Activated CD8-positive, alpha-beta memory T cell treated with anti-CD3 and anti-CD28 coated beads, Interleukin-2, amount 10 ng/mL, durations not matched to agents 7 days and 5 days (primary cell): Measurements from ENCODE around the gene AP4S1. TPM values are rescaled to one million over a fixed set of nuclear protein-coding genes. Genes with fewer than 3 reads are reported as not detected.
"Not testable (repeated sequence)": the region's sequence is repeated elsewhere in the genome, so short reads cannot be mapped to it uniquely, and the experiment has no call there.

Experiments used
- ATAC-seq: fragments of 150-1000 bp; cut with Tn5 transposase; one replicate; pipeline ENCODE4 v1.10.0; 2021; ENCODE audit warnings: moderate library complexity
- CTCF ChIA-PET: fragments of 350-600 bp; sonication (Branson Sonifier 250); formaldehyde crosslinking; loops from one replicate; lab custom pipeline; 2021; ENCODE audit warnings: antibody characterized with exemption; lab: Charles Lee
- DNase-seq: peaks from one replicate; pipeline ENCODE4 v3.0.0-alpha.2; 2020
- H3K27ac Mint-ChIP-seq: one replicate; pipeline ENCODE4 v1.8.0; 2021; ENCODE audit warnings: mild to moderate bottlenecking, mixed read lengths
- H3K27me3 Mint-ChIP-seq: one replicate; pipeline ENCODE4 v1.8.0; 2021; ENCODE audit warnings: mixed read lengths
- H3K36me3 Mint-ChIP-seq: one replicate; pipeline ENCODE4 v1.8.0; 2021; ENCODE audit warnings: mild to moderate bottlenecking, mixed read lengths
- H3K4me1 Mint-ChIP-seq: one replicate; pipeline ENCODE4 v1.8.0; 2021; ENCODE audit warnings: mixed read lengths
- H3K4me3 Mint-ChIP-seq: one replicate; pipeline ENCODE4 v1.8.0; 2021; ENCODE audit warnings: mild to moderate bottlenecking, moderate library complexity, mixed read lengths
- H3K9me3 Mint-ChIP-seq: one replicate; pipeline ENCODE4 v1.8.0; 2022; ENCODE audit warnings: low read depth, mixed read lengths
- total RNA-seq, 2 experiments: library from RNA; stranded (reverse); gene quantifications; one replicate each; pipeline ENCODE4 v1.2.3, GENCODE V29; 2021

The AP4S1 gene
- total RNA-seq, 2 experiments from 2014 or later: 4.7 to 4.9 TPM

DNA sequence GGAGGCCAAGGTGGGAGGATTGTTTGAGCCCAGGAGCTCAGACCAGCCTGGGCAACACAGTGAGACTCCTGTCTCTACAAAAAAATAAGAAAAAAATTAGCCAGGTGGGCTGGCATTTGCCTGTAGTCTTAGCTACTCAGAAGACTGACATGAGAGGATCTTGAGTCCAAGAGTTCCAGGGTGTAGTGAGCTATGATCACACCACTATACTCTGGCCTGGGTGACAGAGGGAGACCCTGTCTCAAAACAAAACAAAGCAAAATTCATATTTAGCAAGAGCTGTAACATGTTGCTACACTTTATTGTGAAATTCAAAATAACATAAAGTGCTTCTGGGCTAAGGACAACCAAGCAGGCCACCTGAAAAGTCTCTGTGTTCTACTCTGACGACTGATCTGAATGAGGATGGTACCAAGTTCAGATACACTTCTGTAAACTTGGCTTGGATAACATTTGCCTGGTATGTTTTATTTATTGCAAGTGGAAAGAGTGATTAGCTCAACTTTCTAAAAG is 12.3 kb downstream of the AP4S1 start:
- CTCF ChIA-PET: no interaction called here
- Mint-ChIP-seq H3K36me3 (no peaks in the 10 kb centered on the region), H3K9me3 (no peaks in the 10 kb centered on the region), H3K27me3 (no peaks in the 10 kb centered on the region), H3K27ac (no peak overlapping the region), H3K4me3 (no peak overlapping the region), H3K4me1 (peaks cover 1% of the 10 kb centered on the region)
- no peak for DNase-seq
- ATAC-seq: no peak

DNA sequence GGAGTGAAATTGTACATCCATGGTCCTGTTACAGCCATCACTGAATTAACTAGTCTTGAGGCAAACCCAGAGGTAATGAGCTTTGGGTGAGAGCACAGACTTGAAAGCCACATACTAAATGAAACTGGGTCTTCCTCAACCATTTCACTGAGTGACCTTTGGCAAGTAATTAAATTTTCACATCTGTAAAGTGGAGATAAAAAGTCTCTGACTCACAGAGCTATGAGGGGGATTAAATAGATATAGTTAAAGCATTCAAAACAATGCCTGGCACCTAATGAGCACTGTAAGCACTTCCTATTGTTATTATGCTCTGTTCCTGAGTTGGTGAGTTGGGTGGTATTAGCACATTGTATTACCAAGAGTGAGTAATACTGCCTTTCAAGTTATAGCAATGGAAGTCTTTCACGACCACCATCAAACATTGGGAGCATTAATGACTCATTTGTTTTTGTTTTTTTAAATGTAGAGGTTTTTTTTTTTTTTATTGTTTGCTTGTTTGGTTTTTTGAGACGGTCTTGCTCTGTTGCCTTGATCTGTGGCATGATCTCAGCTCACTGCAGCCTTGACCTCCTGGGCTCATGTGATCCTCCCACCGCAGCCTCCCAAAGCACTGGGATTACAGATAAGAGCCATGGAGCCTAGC is 13.2 kb downstream of the AP4S1 start:
- H3K9me3 Mint-ChIP-seq: no peaks in the 10 kb centered on the region
- ATAC-seq (no peak), DNase-seq (no peak)
- no peak overlapping the region for H3K4me3 Mint-ChIP-seq
- no peak overlapping the region for H3K27ac Mint-ChIP-seq
- no peaks in the 10 kb centered on the region for H3K27me3 Mint-ChIP-seq
- no peaks in the 10 kb centered on the region for H3K36me3 Mint-ChIP-seq
- CTCF ChIA-PET: no interaction called here
- H3K4me1 Mint-ChIP-seq: no peaks in the 10 kb centered on the region

GRCh38 chr14:31042300-31042699 is 16.9 kb downstream of the AP4S1 start:
- Mint-ChIP-seq H3K27me3 (no peaks in the 10 kb centered on the region), H3K4me3 (no peak overlapping the region), H3K9me3 (no peaks in the 10 kb centered on the region), H3K4me1 (peaks cover 4% of the 10 kb centered on the region), H3K27ac (no peak overlapping the region), H3K36me3 (no peaks in the 10 kb centered on the region)
- no peak for ATAC-seq
- CTCF ChIA-PET: no interaction called here
- DNase-seq: no peak

- CTCF ChIA-PET, ATAC-seq: not testable (repeated sequence)
These were observed 17.4 kb downstream of the AP4S1 start for GRCh38 chr14:31042893-31043292.

GRCh38 chr14:31043379-31043778 is 17.9 kb downstream of the AP4S1 start:
- H3K27ac Mint-ChIP-seq: no peak overlapping the region

More at GRCh38 chr14:31042893-31043292, 17.4 kb downstream of the AP4S1 start:
- H3K27me3 Mint-ChIP-seq, DNase-seq, H3K9me3 Mint-ChIP-seq, H3K36me3 Mint-ChIP-seq, H3K4me3 Mint-ChIP-seq, H3K4me1 Mint-ChIP-seq, H3K27ac Mint-ChIP-seq: not testable (repeated sequence)

DNA sequence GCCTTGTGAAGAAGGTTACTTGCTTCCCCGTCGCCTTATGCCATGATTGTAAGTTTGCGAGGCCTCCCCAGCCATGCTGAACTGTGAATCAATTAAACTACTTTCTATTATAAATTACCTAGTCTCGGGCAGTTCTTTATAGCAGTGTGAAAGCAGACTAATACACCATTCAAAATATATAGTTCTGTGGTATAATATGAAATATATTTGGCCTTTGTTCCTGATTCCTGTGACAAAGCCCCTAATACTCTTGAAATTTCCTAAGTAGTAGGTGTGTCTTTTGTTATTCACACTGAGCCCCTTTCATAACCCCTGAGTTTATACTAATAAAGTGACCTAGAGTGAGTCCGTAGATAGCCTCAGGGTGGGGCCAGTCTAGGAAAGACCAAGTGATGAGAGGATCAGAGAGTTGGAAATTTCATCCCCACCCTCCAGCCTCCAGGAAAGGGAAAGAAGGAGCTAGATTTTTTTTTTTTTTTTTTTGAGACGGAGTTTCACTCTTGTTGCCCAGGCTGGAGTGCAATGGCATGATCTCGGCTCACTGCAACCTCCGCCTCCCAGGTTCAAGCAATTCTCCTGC is 20.1 kb downstream of the AP4S1 start:
- CTCF ChIA-PET: no interaction called here
- peaks cover 1% of the 10 kb centered on the region for H3K36me3 Mint-ChIP-seq
- no peak for DNase-seq
- H3K27me3 Mint-ChIP-seq: no peaks in the 10 kb centered on the region
- ATAC-seq: no peak
- peaks cover 4% of the 10 kb centered on the region for H3K4me1 Mint-ChIP-seq
- H3K9me3 Mint-ChIP-seq: no peaks in the 10 kb centered on the region
- no peak overlapping the region for H3K27ac Mint-ChIP-seq
- no peak overlapping the region for H3K4me3 Mint-ChIP-seq

More at GRCh38 chr14:31043379-31043778, 17.9 kb downstream of the AP4S1 start:
- DNase-seq (no peak), ATAC-seq (no peak)
- Mint-ChIP-seq H3K4me1 (peaks cover 4% of the 10 kb centered on the region), H3K27me3 (no peaks in the 10 kb centered on the region), H3K9me3 (no peaks in the 10 kb centered on the region), H3K4me3 (no peak overlapping the region), H3K36me3 (no peaks in the 10 kb centered on the region)
- CTCF ChIA-PET: no interaction called here

DNA sequence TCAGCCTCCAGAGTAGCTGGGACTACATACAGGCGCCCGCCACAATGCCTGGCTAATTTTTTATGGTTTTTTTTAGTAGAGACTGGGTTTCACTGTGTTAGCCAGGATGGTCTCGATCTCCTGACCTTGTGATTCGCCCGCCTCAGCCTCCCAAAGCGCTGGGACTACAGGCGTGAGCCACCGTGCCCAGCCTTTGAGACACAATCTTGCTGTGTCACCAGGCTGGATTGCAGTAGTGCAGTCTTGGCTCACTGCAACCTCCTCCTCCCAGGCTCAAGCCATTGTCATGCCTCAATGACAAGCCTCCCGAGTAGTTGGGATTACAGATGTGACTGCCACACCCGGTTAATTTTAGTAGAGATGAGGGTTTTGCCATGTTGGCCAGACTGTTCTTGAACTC is 22.1 kb downstream of the AP4S1 start:
- ATAC-seq: no peak
- Mint-ChIP-seq H3K9me3 (no peaks in the 10 kb centered on the region), H3K4me1 (peaks cover 4% of the 10 kb centered on the region), H3K27ac (no peak overlapping the region), H3K4me3 (no peak overlapping the region), H3K36me3 (peaks cover 1% of the 10 kb centered on the region), H3K27me3 (no peaks in the 10 kb centered on the region)
- DNase-seq: no peak
- CTCF ChIA-PET: interaction anchor here (0.7 kb wide), 1 partner anchor 59 kb away, joined by 3 read pairs; no protein-coding TSS in a partner anchor

GRCh38 chr14:31051023-31051422 is 25.6 kb downstream of the AP4S1 start:
- Mint-ChIP-seq H3K4me1 (peaks cover 4% of the 10 kb centered on the region), H3K36me3 (peaks cover 3% of the 10 kb centered on the region), H3K4me3 (no peak overlapping the region), H3K27ac (no peak overlapping the region), H3K27me3 (no peaks in the 10 kb centered on the region), H3K9me3 (no peaks in the 10 kb centered on the region)
- ATAC-seq (no peak), DNase-seq (no peak)
- CTCF ChIA-PET: no interaction called here

DNA sequence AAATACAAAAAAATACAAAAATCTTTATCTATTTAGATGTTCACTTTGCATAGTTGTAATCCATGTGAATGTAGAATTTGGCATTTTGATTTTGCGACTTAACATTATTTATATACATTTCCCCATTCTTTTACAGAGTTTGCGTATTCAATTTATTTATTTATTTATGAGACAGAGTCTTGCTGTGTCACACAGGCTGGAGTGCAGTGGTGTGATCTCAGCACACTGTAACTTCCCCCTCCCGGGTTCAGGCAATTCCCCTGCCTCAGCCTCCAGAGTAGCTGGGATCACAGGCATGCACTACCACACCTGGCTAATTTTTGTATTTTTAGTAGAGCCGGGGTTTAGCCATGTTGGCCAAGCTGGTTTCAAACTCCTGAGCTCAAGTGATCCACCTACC is 26.1 kb downstream of the AP4S1 start:
- Mint-ChIP-seq H3K4me1 (peaks cover 4% of the 10 kb centered on the region), H3K36me3 (peaks cover 3% of the 10 kb centered on the region), H3K4me3 (no peak overlapping the region), H3K27me3 (no peaks in the 10 kb centered on the region), H3K9me3 (no peaks in the 10 kb centered on the region), H3K27ac (no peak overlapping the region)
- DNase-seq (no peak), ATAC-seq (no peak)
- CTCF ChIA-PET: no interaction called here

DNA sequence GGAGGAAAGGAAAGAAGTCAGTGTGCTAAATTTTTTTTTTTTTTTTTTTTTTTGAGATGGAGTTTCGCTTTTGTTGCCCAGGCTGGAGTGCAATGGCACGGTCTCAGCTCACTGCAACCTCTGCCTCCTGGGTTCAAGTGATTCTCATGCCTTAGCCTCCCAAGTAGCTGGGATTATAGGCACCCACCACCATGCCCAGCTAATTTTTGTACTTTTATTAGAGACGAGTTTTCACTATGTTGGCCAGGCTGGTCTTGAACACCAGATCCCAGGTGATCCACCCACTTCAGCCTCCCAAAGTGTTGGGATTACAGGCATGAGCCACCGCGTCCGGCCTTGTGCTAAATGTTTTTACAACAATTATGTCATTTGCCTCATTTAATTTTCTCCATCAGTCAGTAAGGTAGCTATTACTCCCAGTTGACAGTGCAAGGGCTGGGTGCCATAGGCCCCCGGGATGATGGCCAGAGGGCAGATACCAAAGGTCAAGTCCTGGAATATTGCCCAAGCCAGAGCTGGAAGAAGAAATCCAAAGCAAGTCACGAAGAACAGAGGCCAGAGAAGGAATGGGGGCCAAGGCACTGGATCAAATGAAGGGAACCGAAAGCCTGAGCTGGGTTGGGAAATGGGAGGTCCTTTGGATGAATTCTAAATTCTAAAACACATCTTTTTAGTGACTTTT is 27.6 kb downstream of the AP4S1 start:
- CTCF ChIA-PET: interaction anchor here (1.6 kb wide), 1 partner anchor 30 kb away, joined by 3 read pairs; no protein-coding TSS in a partner anchor

GRCh38 chr14:31057035-31057434 is 31.6 kb downstream of the AP4S1 start:
- no peaks in the 10 kb centered on the region for H3K27me3 Mint-ChIP-seq
- no peak overlapping the region for H3K27ac Mint-ChIP-seq
- no peaks in the 10 kb centered on the region for H3K9me3 Mint-ChIP-seq
- H3K4me1 Mint-ChIP-seq: peaks cover 2% of the 10 kb centered on the region
- H3K36me3 Mint-ChIP-seq: peaks cover 1% of the 10 kb centered on the region
- no peak overlapping the region for H3K4me3 Mint-ChIP-seq
- CTCF ChIA-PET: no interaction called here
- DNase-seq (no peak), ATAC-seq (no peak)

More for the DNA sequence above, 27.6 kb downstream of the AP4S1 start:
- H3K27ac Mint-ChIP-seq, DNase-seq, ATAC-seq, H3K9me3 Mint-ChIP-seq, H3K4me1 Mint-ChIP-seq, H3K4me3 Mint-ChIP-seq, H3K27me3 Mint-ChIP-seq, H3K36me3 Mint-ChIP-seq: not testable (repeated sequence)

DNA sequence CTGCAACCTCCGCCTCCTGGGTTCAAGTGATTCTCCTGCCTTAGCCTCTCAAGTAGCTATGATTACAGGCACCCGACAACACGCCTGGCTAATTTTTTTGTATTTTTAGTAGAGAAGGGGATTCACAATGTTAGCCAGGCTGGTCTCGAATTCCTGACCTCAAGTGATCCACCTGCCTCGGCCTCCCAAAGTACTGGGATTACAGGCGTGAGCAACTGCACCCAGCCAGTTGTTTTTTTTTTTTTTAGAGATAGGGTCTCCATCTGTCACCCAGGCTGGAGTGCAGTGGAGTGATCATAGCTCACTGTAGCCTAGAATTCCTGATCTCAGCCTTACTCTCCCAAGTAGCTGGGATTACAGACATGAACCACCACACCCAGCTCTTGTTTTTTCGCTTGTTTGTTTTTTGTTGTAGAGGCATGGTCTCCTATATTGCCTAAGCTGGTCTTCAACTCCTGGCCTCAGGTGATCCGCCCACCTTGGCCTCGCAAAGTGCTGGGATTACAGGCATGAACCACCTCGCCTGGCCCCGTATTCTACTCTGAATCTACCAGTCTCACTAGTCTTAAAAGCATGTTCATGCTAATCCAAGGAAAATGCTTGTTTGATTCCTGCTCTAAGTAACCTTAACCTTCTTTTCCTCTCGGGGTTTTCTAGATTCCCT is 32.4 kb downstream of the AP4S1 start:
- Mint-ChIP-seq H3K27ac (no peak overlapping the region), H3K9me3 (no peaks in the 10 kb centered on the region), H3K4me1 (peaks cover 2% of the 10 kb centered on the region), H3K4me3 (no peak overlapping the region), H3K36me3 (peaks cover 1% of the 10 kb centered on the region), H3K27me3 (no peaks in the 10 kb centered on the region)
- ATAC-seq: no peak
- no peak for DNase-seq
- CTCF ChIA-PET: no interaction called here

DNA sequence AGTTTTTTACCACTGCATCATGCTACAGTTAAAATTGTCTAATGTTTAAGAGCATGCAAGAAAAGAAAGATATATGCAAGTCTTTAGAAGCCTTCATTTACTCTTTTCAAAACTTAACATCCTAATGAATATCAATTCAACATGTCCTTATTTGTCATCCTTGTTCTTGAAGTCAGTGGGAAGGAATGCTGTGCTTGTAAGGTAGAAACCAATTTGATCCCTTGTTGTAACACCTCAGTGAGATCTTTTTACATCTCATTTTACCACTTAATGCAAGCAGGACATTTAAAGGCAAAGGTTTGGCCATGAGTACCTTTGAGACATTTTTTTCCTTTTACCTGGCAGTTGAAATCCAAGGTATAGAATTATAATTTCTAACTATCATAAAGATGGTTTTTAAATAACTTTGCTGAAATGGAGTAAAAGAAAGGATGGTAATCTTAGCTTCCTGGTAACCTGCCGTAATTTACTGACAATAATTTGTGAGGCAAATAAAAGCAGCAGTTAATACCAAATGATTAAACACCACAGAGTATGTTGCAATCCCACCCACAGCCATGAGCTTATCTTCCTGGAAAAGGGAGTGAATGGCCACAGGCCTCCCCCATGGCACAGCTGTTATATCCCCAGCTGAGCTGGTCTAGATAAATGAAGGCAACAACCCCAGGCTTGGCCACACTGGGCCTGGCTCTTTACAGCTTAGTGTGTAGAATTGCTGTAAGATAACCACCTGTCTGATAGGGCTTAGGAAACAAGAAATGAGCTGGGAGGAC is 33.9 kb downstream of the AP4S1 start:
- Mint-ChIP-seq H3K4me3 (no peak overlapping the region), H3K36me3 (no peaks in the 10 kb centered on the region), H3K4me1 (peaks cover 2% of the 10 kb centered on the region), H3K27me3 (no peaks in the 10 kb centered on the region), H3K27ac (no peak overlapping the region), H3K9me3 (no peaks in the 10 kb centered on the region)
- CTCF ChIA-PET: interaction anchor here (1.1 kb wide), 1 partner anchor 14 kb away, joined by 4 read pairs; no protein-coding TSS in a partner anchor
- ATAC-seq: no peak
- DNase-seq: no peak
